Measurements from ENCODE around the gene CAPN2.

The CAPN2 gene

DNA sequence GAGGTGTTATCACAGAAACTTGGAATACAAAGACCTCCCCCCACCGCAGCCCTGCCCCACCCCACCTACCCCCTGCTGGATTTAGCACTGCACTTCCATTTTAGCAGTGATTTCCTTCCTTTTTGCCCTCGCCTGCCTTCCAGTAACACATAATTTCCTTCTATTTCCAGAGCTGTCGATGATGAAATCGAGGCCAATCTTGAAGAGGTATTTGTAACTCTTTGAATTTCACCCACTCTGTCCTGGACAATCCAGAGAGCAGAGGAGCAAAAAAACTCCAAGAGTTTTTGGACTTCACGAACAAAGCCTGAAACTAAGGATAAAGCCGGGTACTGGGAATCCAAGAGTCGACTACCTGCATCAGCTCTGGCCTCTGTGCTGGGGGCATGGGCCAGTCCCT, 49.1 kb downstream of the CAPN2 start:
- no peak for DNase-seq (ENCODE audit: low spot score)

GRCh38 chr1:223763251-223763650, 50.9 kb downstream of the CAPN2 start:
- DNase-seq (ENCODE audit: low spot score): no peak

- no peak for DNase-seq (ENCODE audit: low spot score)
Measured at GRCh38 chr1:223763881-223764280, 51.5 kb downstream of the CAPN2 start.

DNA sequence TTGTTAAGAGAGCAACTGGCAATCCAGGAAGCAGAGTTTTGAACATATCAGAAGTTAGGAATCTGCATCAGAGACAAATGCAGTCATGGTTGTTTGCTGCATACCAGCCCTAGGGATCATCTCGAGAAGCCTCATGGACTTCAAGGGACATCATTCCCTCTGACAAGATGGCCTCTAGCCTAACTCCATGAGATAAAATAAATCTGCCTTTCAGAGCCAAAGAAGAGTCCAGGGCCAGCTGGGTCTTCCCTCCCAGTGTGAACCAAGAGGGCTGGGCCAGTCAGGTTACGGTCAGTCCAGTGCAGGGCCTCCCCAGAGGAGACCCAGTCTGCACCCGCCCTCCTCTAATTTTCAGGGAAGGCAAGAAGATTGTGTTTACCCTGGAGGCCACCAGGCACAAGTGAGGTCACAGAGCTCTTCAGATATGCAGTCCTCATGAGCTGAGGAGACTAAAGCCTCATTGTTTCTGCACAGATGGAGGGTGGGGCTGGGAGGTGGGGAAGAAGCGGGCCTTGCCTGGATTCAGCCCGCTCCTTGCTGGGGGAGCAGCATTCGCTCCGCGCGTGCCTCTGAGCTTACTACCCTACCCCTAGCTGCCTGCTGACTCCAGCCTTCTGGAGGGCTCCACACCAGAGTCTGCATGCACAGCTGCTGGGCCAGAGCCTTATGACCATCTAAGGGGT, 52.8 kb downstream of the CAPN2 start:
- no peak for DNase-seq (ENCODE audit: low spot score)

DNA sequence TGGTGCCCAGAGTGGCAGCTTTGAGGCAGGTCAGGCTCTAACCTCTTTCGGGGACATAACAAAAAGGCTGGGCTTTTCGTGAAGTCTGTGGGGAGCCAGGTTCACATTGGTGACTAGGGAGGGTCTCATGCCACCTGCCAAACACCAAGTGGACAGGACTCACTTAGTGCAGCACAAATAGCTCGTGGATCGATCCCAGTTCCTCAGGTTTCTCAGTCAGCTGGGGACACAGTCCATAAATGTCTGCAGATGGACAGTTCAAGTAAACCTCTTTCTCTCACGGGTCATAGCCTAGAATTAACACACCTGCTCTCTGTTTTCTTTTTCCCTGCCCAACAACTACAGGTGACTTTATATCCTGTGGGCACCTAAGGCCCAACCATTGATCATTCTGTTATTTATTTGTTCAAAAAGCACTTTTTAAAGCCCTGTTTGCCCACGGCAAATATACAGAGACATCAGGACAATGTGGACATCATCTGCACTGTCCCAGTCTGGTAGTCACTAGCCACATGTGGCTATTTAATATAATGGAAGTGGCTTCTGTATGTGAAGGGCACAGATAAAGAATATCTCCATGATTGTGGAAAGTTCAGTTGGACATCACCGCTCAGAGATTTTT, 53.5 kb downstream of the CAPN2 start:
- DNase-seq (ENCODE audit: low spot score): no peak

DNA sequence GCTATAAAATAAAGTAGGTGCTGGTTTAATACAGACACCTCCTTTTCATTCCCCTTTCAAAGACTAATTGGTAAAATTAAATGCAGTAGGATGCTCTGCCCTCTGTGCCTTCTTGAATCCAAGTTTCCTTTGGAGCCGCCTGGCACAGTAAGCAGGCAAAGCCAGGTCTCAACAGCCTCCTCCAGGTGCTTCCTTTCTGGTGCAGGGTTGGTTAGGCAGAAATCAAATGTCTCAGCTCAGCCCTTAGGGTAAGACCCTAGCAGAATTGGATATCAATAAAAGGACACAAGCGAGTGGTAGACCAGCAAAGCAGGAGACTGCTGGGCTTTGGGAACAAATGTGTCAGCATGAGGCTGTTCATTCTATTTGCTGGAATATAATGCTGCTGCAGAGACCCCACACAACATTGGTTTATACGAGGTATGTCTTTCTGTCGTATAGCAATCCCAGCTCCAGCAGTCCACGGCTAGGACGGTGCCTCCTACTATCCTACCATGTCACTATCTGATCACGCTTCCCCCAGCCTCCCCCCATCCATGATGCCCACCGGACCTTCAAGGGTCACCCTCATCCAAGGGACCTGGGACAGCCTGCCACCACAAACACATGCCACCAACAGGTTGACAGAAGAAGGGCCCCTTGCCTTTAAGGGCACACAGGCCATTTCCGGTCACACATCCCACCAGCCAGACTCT, 58.4 kb downstream of the CAPN2 start:
- no peak for DNase-seq (ENCODE audit: low spot score)

GRCh38 chr1:223771469-223771813, 59.1 kb downstream of the CAPN2 start:
- no peak for DNase-seq (ENCODE audit: low spot score)

- no peak for DNase-seq (ENCODE audit: low spot score)
Measured at GRCh38 chr1:223771814-223772770, 59.8 kb downstream of the CAPN2 start.

DNA sequence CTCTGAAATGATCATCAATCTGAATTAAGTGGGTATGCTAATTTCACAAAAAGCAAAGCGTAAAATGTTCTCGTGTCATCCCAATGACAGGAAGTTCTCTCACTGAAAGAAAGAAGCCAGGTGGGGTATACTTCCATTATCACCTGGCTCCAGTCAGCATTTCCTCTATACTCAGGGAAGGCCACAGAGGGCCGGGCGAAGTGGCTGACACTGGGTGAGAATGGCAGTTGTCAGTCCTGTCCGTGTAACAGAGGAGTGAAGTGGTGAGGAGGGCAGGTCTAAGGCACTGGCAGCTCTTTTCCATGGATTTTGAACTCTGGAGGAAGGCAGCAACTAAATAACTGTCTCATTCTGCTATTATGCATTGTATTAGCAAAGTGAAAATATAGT, 60.4 kb downstream of the CAPN2 start:
- DNase-seq (ENCODE audit: low spot score): no peak

DNA sequence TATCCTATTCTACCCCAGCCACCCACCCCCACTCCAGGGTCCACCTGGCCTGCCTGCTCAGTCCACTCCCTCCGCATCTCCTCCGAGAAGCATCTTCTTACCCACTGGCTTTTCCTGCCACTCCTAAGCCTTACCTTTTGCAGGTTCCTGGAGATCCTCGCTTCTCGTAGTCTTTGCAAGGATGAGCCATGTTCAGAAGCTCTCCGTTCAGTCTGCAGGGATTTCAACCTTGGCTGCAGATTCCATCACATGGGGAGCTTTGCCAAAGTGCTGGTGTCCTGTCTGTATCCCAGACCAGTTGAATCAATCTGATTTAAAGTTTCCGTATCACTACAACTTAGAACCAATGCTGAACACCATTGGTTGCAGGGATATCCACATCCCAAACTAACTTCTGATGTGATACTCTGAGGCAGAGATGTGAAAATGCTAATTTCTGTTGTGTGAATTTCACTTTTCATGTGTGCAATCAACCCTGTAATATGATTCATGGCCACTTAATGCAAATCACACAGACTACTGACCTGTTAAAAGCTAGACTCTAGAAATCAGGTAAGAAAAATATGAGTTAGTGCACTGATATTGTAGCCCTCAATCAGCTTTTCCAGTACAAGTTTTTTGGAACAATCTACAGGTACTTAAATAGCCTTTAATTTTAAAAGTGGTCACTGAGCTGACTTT, 61.9 kb downstream of the CAPN2 start:
- DNase-seq (ENCODE audit: low spot score): no peak

DNA sequence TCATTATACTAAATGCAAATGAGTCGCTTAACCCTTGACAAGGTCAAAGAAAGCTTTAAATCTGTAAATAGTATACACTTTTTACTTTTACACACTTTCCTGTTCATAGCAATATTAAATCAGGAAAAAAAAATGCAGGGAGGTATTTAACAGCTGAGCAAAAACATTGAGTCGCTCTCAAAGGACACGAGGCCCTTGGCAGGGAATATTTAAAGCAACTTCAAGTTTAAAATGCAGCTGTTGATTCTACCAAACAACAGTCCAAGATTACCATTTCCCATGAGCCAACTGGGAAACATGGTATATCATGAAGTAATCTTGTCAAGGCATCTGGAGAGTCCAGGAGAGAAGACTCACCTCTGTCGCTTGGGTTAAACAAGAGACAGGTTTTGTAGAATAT, 62.7 kb downstream of the CAPN2 start:
- DNase-seq (ENCODE audit: low spot score): no peak

DNA sequence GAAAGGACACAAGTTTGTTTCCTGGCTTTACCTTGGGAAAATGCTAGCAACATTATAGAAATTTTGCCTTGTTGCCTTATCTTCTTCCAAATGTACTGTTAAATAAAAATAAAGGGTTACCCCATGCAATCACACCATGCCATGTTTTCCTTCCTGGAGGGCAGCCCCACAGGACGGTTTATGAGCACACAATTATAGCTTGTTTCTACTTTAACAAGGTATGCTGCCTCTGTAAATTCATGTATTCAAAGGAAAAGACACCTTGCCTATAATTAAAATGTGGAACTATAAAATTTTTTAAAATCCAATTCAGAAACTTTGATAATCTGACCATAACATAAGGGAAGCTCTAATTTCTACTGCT, 63.4 kb downstream of the CAPN2 start:
- no peak for DNase-seq (ENCODE audit: low spot score)

DNA sequence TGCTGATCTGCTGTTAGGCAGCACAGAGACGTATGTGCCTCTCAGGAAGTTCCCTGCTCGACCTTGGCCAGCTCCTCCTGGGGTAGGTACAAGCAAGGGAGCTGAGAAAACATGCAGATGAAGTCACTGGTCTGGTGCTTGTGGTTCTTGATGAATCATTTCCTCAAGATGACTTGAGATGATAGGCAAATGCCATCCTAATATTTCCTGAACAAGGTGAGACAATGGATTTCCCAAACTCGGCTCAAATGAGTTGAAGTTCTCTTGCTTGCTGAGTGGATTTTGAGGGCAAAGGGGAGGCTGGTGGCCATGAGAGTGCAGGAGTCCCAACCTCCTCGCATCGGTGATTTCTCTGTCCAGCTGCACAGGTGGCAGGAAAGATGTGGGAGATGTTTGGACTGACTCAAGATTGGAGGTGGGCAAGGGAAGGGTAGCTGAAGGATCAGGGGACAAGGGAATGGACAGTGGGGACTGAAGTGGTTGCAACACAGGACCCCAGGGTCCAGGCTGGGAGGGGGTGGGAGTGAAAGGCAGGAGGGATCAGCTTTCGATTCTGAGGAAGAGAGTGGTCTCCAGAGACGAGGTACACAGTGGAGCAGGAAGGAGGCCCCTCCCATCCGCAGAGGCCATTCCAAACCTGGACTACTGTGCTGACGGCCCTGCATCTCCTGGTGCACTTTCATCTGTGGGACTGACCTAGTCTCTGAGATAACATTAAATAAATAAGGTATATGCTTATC, 63.9 kb downstream of the CAPN2 start:
- peak; percentile 56 for DNase-seq (ENCODE audit: low spot score)

DNA sequence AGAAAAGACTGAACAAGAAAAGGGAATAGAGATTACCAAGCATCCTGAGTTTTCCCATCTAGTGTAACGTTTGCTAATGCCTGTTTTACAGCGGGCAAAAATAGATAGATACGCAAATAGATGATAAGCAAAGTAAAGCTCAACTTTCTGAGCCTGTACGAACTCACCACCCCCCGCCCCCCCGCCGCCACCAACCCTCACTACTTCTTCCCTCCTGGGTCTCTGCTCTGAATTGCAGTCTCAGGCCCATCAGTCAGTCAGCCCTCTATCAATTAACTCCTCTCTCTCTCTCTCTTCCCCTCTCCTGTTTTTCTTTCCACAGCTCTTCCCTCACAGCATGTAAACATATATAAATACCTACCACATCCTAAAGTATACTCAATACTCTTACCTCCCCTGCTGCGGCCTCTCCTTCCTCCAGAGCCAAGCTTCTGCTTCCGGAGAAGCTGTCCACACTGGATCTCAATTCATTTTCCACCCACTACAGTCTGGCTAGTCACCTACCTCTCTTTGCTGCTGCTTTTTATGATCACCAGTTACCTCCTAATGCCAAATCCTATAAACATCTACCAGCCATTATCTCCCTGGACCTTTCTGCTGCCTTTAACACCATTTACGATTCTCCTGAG, 64.6 kb downstream of the CAPN2 start:
- no peak for DNase-seq (ENCODE audit: low spot score)

- no peak for DNase-seq (ENCODE audit: low spot score)
Measured at GRCh38 chr1:223780318-223780717, 68.0 kb downstream of the CAPN2 start.

GRCh38 chr1:223780949-223781348, 68.6 kb downstream of the CAPN2 start:
- no peak for DNase-seq (ENCODE audit: low spot score)

GRCh38 chr1:223783676-223784075, 71.3 kb downstream of the CAPN2 start:
- no peak for DNase-seq (ENCODE audit: low spot score)

DNA sequence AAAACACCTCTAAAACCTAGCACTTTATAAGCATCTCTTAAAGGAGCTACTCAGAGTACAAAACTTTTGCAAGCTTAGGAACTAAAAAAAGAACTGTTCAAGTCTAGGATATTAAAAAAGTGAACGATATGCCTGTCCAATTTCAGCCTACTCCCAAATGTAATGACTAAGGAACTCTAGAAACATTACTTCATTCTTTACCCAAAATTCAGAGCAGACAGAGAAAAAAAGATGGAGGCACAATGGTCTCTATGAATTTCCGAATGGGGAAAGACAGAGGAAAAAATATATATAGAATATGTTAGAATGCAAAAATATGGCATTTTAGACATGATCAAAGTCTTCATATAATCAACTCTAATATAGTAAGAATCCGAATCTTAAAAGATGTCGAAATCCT, 72.2 kb downstream of the CAPN2 start:
- no peak for DNase-seq (ENCODE audit: low spot score)

DNA sequence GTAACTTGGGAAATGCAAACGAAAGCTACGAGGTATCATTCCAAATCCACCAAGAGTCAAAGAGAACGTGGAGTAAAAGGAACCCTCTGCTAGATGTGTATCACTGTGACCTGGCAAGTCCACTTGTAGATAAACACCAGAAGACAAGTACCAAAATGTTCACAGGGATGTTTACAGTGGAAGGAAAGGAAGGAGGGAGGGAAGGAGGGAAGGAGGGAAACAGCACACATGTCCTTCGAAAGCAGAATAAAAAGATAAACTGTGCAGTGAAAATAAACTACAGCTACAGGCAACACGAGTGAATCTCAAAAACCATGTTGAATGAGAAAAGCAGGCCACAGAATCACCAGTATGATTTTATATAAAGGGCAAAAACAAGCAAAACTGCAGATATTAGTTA, 73.5 kb downstream of the CAPN2 start:
- DNase-seq (ENCODE audit: low spot score): no peak

- DNase-seq (ENCODE audit: low spot score): no peak
Measured at GRCh38 chr1:223788746-223789415, 76.5 kb downstream of the CAPN2 start.

Measured in CD4-positive, alpha-beta T cell treated with Interleukin-6 at 100 ng/mL for 8 hours (primary cell).